H1 (cell line): ENCODE results near the gene NABP2. TPM values are rescaled to one million over a fixed set of nuclear protein-coding genes. Genes with fewer than 3 reads are reported as not detected.

Experiments
- KDM5A ChIP-seq: fragments of 200-600 bp; IDR thresholded peaks from 2 replicates; pipeline ENCODE4 v1.7.1; 2012; ENCODE audit warnings: mild to moderate bottlenecking, low read length, inconsistent platforms, mixed read lengths
- PHF8 ChIP-seq: fragments of 200-600 bp; sonication (generic); conservative IDR thresholded peaks from 2 replicates; pipeline ENCODE4 v1.7.1; 2012; ENCODE audit warnings: low read depth, mild to moderate bottlenecking, inconsistent platforms, low read length, moderate library complexity
- SIN3A ChIP-seq, 2 experiments: IDR thresholded peaks in 1 of 2; conservative IDR thresholded peaks in 1 of 2; 2 replicates each; pipeline ENCODE4 v1.6.1; 2011 to 2012; ENCODE audit warnings: low read length in 2 of 2, improper control_type of control experiment in 1 of 2, low read depth in 1 of 2, mild to moderate bottlenecking in 1 of 2
- polyA plus RNA-seq, 7 experiments: library from polyadenylated mRNA; depleted of rRNA in 3 of 7; stranded (reverse) in 5 of 7; unstranded in 2 of 7; fragments of >200 nt in 5 of 7; fragments of 200-250 nt in 2 of 7; gene quantifications; 1 replicate in 5 of 7; 2 replicates in 1 of 7; 4 replicates in 1 of 7; pipeline versions ENCODE4 v1.2.1 to v1.2.3, GENCODE V29; 2011 to 2013; ENCODE audit warnings: missing spikeins in 2 of 7, mixed read lengths in 2 of 7
- total RNA-seq: library from RNA; stranded (reverse); fragmentation: NEBNext Ultra II Directional; extraction: Animal tissue kit (Norgen Biotek cat#: 25700); gene quantifications from 2 replicates; pipeline ENCODE4 v1.2.1, GENCODE V29; 2021

Gene NABP2
- total and polyA plus RNA-seq, 2 of the 8 experiments (the other 6 are each of a cell fraction or from before 2014, with no cell fraction given), result 58.1 to 67.5 TPM

- TF ChIP-seq SIN3A (conservative IDR thresholded peaks at IDR 0.05 in 1 of 2, IDR thresholded peaks at IDR 0.05 in 1 of 2; ENCODE audit: low read depth in 1 of 2, low read length in 2 of 2), result no peak
- TF ChIP-seq KDM5A, result no peak
- TF ChIP-seq PHF8, result no peak
These were observed 506 bp upstream of the NABP2 start (continued) for GRCh38 chr12:56223571-56224101.
